ENCODE results near the gene PIR. TPM values are rescaled to one million over a fixed set of nuclear protein-coding genes. Genes with fewer than 3 reads are reported as not detected.
A peak's percentile ranks its signal among the peaks of the same experiment; 100 is the strongest.

PIR gene
- total and polyA plus RNA-seq, 9 of the 15 experiments (the other 6 are each of a cell fraction or from before 2014, with no cell fraction given): 7.5 to 29.8 (median 11.5) TPM

DNA sequence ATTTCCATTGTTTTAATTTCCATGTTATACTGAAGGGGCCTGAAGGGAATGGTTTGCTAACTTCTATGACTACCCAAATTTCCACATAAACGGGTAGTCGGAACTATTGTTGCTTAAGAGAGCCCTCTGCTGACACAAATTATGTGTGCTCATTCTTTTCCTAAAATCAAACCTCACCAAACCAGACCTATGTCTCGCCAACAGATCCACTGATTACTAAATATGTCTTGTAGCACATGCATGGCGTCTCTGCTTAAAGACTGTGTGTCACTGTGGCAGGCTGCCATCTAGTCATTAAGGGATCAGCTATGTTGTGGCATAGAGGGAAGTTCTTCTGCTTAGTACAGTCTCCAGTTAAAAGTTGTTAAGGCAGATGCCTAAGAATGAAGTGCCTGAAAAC, 25.1 kb downstream of the PIR start (continued):
- TF ChIP-seq, protein P1, sequence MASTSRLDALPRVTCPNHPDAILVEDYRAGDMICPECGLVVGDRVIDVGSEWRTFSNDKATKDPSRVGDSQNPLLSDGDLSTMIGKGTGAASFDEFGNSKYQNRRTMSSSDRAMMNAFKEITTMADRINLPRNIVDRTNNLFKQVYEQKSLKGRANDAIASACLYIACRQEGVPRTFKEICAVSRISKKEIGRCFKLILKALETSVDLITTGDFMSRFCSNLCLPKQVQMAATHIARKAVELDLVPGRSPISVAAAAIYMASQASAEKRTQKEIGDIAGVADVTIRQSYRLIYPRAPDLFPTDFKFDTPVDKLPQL (IDR thresholded peaks at IDR 0.05; ENCODE audit: extremely low read depth, insufficient read length): no peak
- TF ChIP-seq TAF7 (tag; IDR thresholded peaks at IDR 0.05): no peak

DNA sequence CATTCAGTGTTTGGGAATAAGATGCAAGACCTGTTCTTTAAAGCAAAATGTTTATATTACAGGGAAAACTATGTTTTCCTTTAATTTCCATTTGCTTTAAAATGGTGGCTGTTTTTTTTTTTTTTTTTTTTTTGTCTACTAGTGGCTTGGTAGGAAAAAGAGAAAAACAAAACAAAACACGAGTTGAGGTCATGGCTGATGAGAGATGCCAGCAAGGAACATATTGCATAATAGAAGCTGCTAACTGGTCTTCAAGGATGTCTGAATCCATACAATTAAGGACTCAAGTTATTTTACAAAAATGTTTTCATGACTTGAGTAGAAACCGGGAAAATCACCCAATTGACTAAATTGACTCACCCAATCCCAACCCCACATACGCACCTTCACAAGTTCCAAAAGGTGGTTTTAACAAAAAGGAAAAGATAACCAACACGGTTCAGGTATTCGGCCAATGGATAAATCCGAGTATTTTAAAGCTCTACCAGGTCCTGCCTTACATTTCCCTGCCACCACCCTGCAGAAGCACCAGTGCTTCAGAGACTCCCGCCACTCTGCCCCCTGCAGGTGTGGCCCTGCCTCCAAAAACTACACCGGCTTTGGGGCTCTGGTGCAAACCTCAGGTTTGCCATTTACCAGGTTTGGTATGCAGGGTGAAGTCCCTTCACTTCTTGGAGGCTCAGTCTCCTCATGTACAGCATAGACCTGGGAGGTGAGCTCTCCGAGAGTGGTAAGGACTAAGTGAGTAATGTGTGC, 27.1 kb downstream of the PIR start:
- no peaks in the 10 kb centered on the region for H3K9me3 ChIP-seq (replicated peaks; ENCODE audit: control insufficient read depth, insufficient read depth, low read depth, low read length)
- intact Hi-C loops (cut with micrococcal nuclease) (loop anchor here (2.0 to 10.0 kb wide), 2 partner anchors 77 to 1431 kb away; no protein-coding TSS in a partner anchor), in situ Hi-C loops (cut with MboI) (loop anchor here (25.0 kb wide), 1 partner anchor 129 kb away; the partner anchor contains the start of gene PIGA)
- H3K4me2 ChIP-seq (ENCODE audit: insufficient read depth, low read length): no peak overlapping the region
- H3K9ac ChIP-seq (ENCODE audit: insufficient read depth in 1 of 2, low read depth in 2 of 2, low read length in 2 of 2): no peak overlapping the region
- no TSS peak for BruUV-seq (replicated peaks)
- H3K9me1 ChIP-seq (ENCODE audit: control insufficient read depth, insufficient read depth, low read length): no peaks in the 10 kb centered on the region
- 45% methylated on average over 7 of the region's 9 CpGs for WGBS (ENCODE audit: insufficient coverage, low coverage, missing lambda C conversion rate)
- no peak for FAIRE-seq
- CTCF ChIA-PET (ENCODE audit: low intra/inter-chr PET ratio): interaction anchor here (0.6 to 4.2 kb wide), 4 partner anchors 83 to 117 kb away, joined by 3 to 33 read pairs (median 4); partner anchors contain the start of gene VEGFD
- no peaks in the 10 kb centered on the region for H3K27me3 ChIP-seq (ENCODE audit: control insufficient read depth in 2 of 2, insufficient read depth in 2 of 2, low read length in 2 of 2)
- H3K4me1 ChIP-seq (replicated peaks in 1 of 2; ENCODE audit: control insufficient read depth in 2 of 2, insufficient read depth in 2 of 2, low read length in 2 of 2): no peaks in the 10 kb centered on the region; a peak in 1 of 5 replicates
- no peaks in the 10 kb centered on the region for H4K20me1 ChIP-seq (replicated peaks; ENCODE audit: control insufficient read depth, insufficient read depth, low read length)
- no peak overlapping the region for H3K27ac ChIP-seq (ENCODE audit: extremely low read depth, low read depth, low read length)
- POLR2A ChIA-PET: interaction anchor here (1.1 kb wide), 1 partner anchor 82 kb away, joined by 4 read pairs; the partner anchor contains the start of gene VEGFD
- peak in 2 of 4 experiments; percentile 9 to 14 for DNase-seq (ENCODE audit: extremely low read depth in 1 of 4, low spot score in 3 of 4)
- peak; percentile 51; the same call in 2 of the 3 replicates for ATAC-seq
- no peak overlapping the region for H2AFZ ChIP-seq (ENCODE audit: low read depth, low read length)
- H3K4me3 ChIP-seq: no peak overlapping the region
- H3K79me2 ChIP-seq (ENCODE audit: control insufficient read depth, insufficient read depth, low read length): no peaks in the 10 kb centered on the region
- H3K36me3 ChIP-seq (ENCODE audit: control insufficient read depth, insufficient read depth, low read length): no peaks in the 10 kb centered on the region
- TF ChIP-seq SREBF1 (IDR thresholded peaks at IDR 0.05; ENCODE audit: borderline replicate concordance, low read depth, low read length) (no peak), RAD21 (CRISPR knock-in tag; conservative IDR thresholded peaks at IDR 0.05 in 1 of 2, IDR thresholded peaks at IDR 0.05 in 1 of 2) (peak in 1 of 2 experiments; percentile 35; a peak in 2 of 4 replicates), ZBTB49 (CRISPR knock-in tag; IDR thresholded peaks at IDR 0.05; ENCODE audit: borderline replicate concordance) (no peak), SETDB1 (IDR thresholded peaks at IDR 0.05; ENCODE audit: low read length) (no peak), FUS (optimal IDR thresholded peaks at IDR 0.05; ENCODE audit: low read depth, low read length) (no peak), E2F3 (CRISPR knock-in tag; IDR thresholded peaks at IDR 0.05) (no peak)
- TF ChIP-seq, protein P2, sequence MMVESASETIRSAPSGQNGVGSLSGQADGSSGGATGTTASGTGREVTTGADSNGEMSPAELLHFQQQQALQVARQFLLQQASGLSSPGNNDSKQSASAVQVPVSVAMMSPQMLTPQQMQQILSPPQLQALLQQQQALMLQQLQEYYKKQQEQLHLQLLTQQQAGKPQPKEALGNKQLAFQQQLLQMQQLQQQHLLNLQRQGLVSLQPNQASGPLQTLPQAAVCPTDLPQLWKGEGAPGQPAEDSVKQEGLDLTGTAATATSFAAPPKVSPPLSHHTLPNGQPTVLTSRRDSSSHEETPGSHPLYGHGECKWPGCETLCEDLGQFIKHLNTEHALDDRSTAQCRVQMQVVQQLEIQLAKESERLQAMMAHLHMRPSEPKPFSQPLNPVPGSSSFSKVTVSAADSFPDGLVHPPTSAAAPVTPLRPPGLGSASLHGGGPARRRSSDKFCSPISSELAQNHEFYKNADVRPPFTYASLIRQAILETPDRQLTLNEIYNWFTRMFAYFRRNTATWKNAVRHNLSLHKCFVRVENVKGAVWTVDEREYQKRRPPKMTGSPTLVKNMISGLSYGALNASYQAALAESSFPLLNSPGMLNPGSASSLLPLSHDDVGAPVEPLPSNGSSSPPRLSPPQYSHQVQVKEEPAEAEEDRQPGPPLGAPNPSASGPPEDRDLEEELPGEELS (CRISPR knock-in tag; IDR thresholded peaks at IDR 0.05; ENCODE audit: borderline replicate concordance): no peak
- TF ChIP-seq, protein P3, sequence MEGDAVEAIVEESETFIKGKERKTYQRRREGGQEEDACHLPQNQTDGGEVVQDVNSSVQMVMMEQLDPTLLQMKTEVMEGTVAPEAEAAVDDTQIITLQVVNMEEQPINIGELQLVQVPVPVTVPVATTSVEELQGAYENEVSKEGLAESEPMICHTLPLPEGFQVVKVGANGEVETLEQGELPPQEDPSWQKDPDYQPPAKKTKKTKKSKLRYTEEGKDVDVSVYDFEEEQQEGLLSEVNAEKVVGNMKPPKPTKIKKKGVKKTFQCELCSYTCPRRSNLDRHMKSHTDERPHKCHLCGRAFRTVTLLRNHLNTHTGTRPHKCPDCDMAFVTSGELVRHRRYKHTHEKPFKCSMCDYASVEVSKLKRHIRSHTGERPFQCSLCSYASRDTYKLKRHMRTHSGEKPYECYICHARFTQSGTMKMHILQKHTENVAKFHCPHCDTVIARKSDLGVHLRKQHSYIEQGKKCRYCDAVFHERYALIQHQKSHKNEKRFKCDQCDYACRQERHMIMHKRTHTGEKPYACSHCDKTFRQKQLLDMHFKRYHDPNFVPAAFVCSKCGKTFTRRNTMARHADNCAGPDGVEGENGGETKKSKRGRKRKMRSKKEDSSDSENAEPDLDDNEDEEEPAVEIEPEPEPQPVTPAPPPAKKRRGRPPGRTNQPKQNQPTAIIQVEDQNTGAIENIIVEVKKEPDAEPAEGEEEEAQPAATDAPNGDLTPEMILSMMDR (IDR thresholded peaks at IDR 0.05 in 2 of 3, conservative IDR thresholded peaks at IDR 0.05 in 1 of 3; ENCODE audit: insufficient read depth in 2 of 3, low read depth in 1 of 3, low read length in 3 of 3): peak in 2 of 3 experiments; percentile 25 to 40; a peak in 2 of 6 replicates
